GM21576 (cell line): ENCODE results near the gene VIPR2.
"Not testable (repeated sequence)": the region's sequence is repeated elsewhere in the genome, so short reads cannot be mapped to it uniquely, and the experiment has no call there.

Experiments
- ATAC-seq: cut with Tn5 transposase; IDR thresholded peaks from one replicate; pipeline ENCODE4 v1.9.1; 2021; ENCODE audit warnings: mild to moderate bottlenecking, moderate library complexity; ENCODE audit not compliant: unreplicated experiment

The VIPR2 gene

GRCh38 chr7:159144758-159145489, at the start of gene VIPR2:
TSS of gene VIPR2 (minus strand) at chr7:159144867. CDS start at chr7:159144771, 96 bp downstream.
- no peak for ATAC-seq

- no peak for ATAC-seq
These were observed 49.0 kb upstream of the VIPR2 start for GRCh38 chr7:159193543-159194090.

GRCh38 chr7:159192725-159193453, 48.2 kb upstream of the VIPR2 start:
- no peak for ATAC-seq

GRCh38 chr7:159192013-159192412, 47.3 kb upstream of the VIPR2 start:
- no peak for ATAC-seq

- no peak for ATAC-seq
These were observed 46.6 kb upstream of the VIPR2 start for GRCh38 chr7:159191236-159191635.

GRCh38 chr7:159188011-159188410, 43.3 kb upstream of the VIPR2 start:
- ATAC-seq = no peak

GRCh38 chr7:159179241-159179640, 34.6 kb upstream of the VIPR2 start:
- ATAC-seq = no peak

GRCh38 chr7:159177284-159177953, 32.8 kb upstream of the VIPR2 start:
- no peak for ATAC-seq

GRCh38 chr7:159175792-159176191, 31.1 kb upstream of the VIPR2 start:
- ATAC-seq = no peak

GRCh38 chr7:159175100-159175499, 30.4 kb upstream of the VIPR2 start:
- ATAC-seq = not testable (repeated sequence)

GRCh38 chr7:159172400-159172799, 27.7 kb upstream of the VIPR2 start:
- ATAC-seq = no peak

GRCh38 chr7:159169391-159169790, 24.7 kb upstream of the VIPR2 start:
- ATAC-seq = no peak

- no peak for ATAC-seq
These were observed 22.5 kb upstream of the VIPR2 start for GRCh38 chr7:159167139-159167538.

GRCh38 chr7:159166530-159166929, 21.9 kb upstream of the VIPR2 start:
- no peak for ATAC-seq

- ATAC-seq = no peak
These were observed 20.7 kb upstream of the VIPR2 start for GRCh38 chr7:159165352-159165751.

GRCh38 chr7:159163703-159164301, 19.1 kb upstream of the VIPR2 start:
- ATAC-seq = not testable (repeated sequence)

- not testable (repeated sequence) for ATAC-seq
These were observed 17.5 kb upstream of the VIPR2 start for GRCh38 chr7:159162050-159162626.

GRCh38 chr7:159160450-159160849, 15.8 kb upstream of the VIPR2 start:
- no peak for ATAC-seq

GRCh38 chr7:159159731-159160130, 15.1 kb upstream of the VIPR2 start:
- no peak for ATAC-seq

- no peak for ATAC-seq
These were observed 14.3 kb upstream of the VIPR2 start for GRCh38 chr7:159158888-159159405.
